ENCODE results near the gene GJA1. TPM values are rescaled to one million over a fixed set of nuclear protein-coding genes. Genes with fewer than 3 reads are reported as not detected.

Gene GJA1
- total RNA-seq, 1 experiment from 2014 or later: 528 TPM

DNA sequence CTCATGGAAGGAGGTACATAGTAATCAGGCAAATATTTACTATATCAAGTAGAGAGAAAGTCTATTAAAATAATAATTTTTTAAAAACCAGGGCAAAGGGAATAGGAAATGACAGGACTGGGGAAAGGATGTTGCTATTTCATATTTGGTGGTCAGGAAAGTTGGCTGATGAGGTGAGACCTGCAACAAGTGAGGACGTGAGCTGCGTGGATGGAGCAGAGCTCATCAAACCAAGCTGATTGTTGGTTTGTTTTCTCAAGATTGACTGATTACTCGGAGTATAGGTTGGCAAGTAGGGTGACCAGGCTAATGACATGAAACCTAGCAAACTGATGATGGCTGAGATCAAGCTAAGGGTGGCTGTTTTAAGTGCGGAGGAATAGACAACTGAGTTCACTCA, 6.0 kb downstream of the GJA1 start:
- Mint-ChIP-seq H3K27me3 (ENCODE audit: low read depth) (no peaks in the 10 kb centered on the region), H3K36me3 (ENCODE audit: insufficient read depth in 1 of 3, low read depth in 3 of 3) (peaks cover 58 to 68% (median 62%) of the 10 kb centered on the region in 3 experiments), H3K27ac (peak overlapping the region; percentile 15 to 55 (median 46); a peak in 4 of 7 replicates), H3K4me1 (peaks cover 59 to 66% of the 10 kb centered on the region in 2 experiments), H3K9me3 (peaks cover under 1 to 2% of the 10 kb centered on the region in 2 experiments; a peak in 1 of 5 replicates), H3K4me3 (peak overlapping the region; percentile 5 to 57; a peak in 4 of 5 replicates)
- Histone ChIP-seq H3K23ac (ENCODE audit: insufficient read length, low read depth, low read length) (no peak overlapping the region), H3K4me2 (ENCODE audit: insufficient read depth, insufficient read length, low read length) (peak overlapping the region; percentile 20), H3K56ac (ENCODE audit: insufficient read length, low read depth, low read length) (no peak overlapping the region), H3T11ph (ENCODE audit: low read length) (no peak overlapping the region), H4K91ac (ENCODE audit: insufficient read length, low read depth, low read length) (no peak overlapping the region), H3K27me3 (ENCODE audit: insufficient read depth, low read length) (no peaks in the 10 kb centered on the region), H3K4me1 (ENCODE audit: insufficient read depth, low read length) (peaks cover 5% of the 10 kb centered on the region; the same call in 1 of the 2 replicates), H3K18ac (ENCODE audit: insufficient read length, low read depth, low read length) (no peak overlapping the region), H2BK12ac (ENCODE audit: insufficient read length, low read depth, low read length) (no peak overlapping the region), H4K8ac (replicated peaks; ENCODE audit: insufficient read length, low read depth, low read length) (no peak overlapping the region), H2BK120ac (ENCODE audit: low read depth, low read length, poor library complexity, severe bottlenecking) (no peak overlapping the region), H4K5ac (ENCODE audit: insufficient read length, low read depth, low read length) (no peak overlapping the region), H3K9me3 (ENCODE audit: control insufficient read depth, low read depth, low read length) (no peaks in the 10 kb centered on the region), H2AFZ (ENCODE audit: low read length) (no peak overlapping the region), H3K9ac (ENCODE audit: extremely low read depth, insufficient read length, low read length) (no peak overlapping the region), H2AK5ac (ENCODE audit: insufficient read length, low read length) (no peak overlapping the region), H2BK20ac (ENCODE audit: low read depth, low read length, poor library complexity, severe bottlenecking) (no peak overlapping the region), H3K23me2 (ENCODE audit: insufficient read length, low read depth, low read length, poor library complexity, severe bottlenecking) (no peaks in the 10 kb centered on the region), H3K4ac (ENCODE audit: low read depth, low read length) (no peak overlapping the region), H3K14ac (ENCODE audit: insufficient read depth, low read length) (no peak overlapping the region), H3K27ac (ENCODE audit: insufficient read length, low read depth, low read length) (no peak overlapping the region), H2BK5ac (ENCODE audit: insufficient read length, low read length) (no peak overlapping the region), H4K20me1 (ENCODE audit: control insufficient read depth, insufficient read depth, insufficient read length) (no peaks in the 10 kb centered on the region), H3K79me1 (ENCODE audit: insufficient read depth, low read depth, low read length, poor library complexity, severe bottlenecking) (no peaks in the 10 kb centered on the region), H2BK15ac (ENCODE audit: low read depth, low read length) (no peak overlapping the region), H3K79me2 (ENCODE audit: insufficient read depth, low read length) (peaks cover 76% of the 10 kb centered on the region)
- WGBS (ENCODE audit: extremely low coverage, insufficient read length, low lambda C conversion rate): no CpG with 5 or more reads among the region's 4 CpGs
- TF ChIP-seq, protein P1, sequence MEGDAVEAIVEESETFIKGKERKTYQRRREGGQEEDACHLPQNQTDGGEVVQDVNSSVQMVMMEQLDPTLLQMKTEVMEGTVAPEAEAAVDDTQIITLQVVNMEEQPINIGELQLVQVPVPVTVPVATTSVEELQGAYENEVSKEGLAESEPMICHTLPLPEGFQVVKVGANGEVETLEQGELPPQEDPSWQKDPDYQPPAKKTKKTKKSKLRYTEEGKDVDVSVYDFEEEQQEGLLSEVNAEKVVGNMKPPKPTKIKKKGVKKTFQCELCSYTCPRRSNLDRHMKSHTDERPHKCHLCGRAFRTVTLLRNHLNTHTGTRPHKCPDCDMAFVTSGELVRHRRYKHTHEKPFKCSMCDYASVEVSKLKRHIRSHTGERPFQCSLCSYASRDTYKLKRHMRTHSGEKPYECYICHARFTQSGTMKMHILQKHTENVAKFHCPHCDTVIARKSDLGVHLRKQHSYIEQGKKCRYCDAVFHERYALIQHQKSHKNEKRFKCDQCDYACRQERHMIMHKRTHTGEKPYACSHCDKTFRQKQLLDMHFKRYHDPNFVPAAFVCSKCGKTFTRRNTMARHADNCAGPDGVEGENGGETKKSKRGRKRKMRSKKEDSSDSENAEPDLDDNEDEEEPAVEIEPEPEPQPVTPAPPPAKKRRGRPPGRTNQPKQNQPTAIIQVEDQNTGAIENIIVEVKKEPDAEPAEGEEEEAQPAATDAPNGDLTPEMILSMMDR (conservative IDR thresholded peaks at IDR 0.05): no peak
- no peak for DNase-seq

Measured in H9 (cell line).